ENCODE data around the gene SMIM11.
"Not testable (repeated sequence)": the region's sequence is repeated elsewhere in the genome, so short reads cannot be mapped to it uniquely, and the experiment has no call there.

The SMIM11 gene

GRCh38 chr21:34427339-34427738, 52.0 kb downstream of the SMIM11 start:
- DNase-seq = not testable (repeated sequence)

- not testable (repeated sequence) for DNase-seq
Observed at GRCh38 chr21:34428441-34428840, 53.1 kb downstream of the SMIM11 start.

GRCh38 chr21:34429710-34430109, 54.4 kb downstream of the SMIM11 start:
- DNase-seq = not testable (repeated sequence)

Data from DMS79 (cell line).